ENCODE measurements around the gene ING5. TPM values are rescaled to one million over a fixed set of nuclear protein-coding genes. Genes with fewer than 3 reads are reported as not detected.

The ING5 gene
- total RNA-seq, 4 donors from 2014 or later = 24.1 to 44.3 (median 30.5) TPM

DNA sequence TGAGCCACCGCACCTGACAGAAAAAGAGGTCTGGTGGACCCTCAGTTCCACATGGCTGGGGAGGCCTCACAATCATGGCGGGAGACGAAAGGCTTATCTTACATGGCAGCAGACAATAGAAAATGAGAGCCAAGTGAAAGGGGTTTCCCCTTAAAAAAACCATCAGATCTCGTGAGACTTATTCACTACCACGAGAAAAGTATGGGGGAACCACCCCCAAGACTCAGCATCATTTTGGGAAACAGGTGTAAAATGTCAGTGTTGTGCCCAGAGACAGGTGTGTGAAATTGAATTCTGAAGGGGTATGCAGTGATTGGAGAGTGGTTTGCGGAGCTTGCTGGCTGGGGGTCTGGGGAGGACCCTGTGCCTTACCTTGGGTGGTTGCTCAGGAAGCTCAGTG, 28.0 kb downstream of the ING5 start:
- TF ChIP-seq, protein P1, sequence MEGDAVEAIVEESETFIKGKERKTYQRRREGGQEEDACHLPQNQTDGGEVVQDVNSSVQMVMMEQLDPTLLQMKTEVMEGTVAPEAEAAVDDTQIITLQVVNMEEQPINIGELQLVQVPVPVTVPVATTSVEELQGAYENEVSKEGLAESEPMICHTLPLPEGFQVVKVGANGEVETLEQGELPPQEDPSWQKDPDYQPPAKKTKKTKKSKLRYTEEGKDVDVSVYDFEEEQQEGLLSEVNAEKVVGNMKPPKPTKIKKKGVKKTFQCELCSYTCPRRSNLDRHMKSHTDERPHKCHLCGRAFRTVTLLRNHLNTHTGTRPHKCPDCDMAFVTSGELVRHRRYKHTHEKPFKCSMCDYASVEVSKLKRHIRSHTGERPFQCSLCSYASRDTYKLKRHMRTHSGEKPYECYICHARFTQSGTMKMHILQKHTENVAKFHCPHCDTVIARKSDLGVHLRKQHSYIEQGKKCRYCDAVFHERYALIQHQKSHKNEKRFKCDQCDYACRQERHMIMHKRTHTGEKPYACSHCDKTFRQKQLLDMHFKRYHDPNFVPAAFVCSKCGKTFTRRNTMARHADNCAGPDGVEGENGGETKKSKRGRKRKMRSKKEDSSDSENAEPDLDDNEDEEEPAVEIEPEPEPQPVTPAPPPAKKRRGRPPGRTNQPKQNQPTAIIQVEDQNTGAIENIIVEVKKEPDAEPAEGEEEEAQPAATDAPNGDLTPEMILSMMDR (IDR thresholded peaks at IDR 0.05; ENCODE audit: low read depth) = no peak

DNA sequence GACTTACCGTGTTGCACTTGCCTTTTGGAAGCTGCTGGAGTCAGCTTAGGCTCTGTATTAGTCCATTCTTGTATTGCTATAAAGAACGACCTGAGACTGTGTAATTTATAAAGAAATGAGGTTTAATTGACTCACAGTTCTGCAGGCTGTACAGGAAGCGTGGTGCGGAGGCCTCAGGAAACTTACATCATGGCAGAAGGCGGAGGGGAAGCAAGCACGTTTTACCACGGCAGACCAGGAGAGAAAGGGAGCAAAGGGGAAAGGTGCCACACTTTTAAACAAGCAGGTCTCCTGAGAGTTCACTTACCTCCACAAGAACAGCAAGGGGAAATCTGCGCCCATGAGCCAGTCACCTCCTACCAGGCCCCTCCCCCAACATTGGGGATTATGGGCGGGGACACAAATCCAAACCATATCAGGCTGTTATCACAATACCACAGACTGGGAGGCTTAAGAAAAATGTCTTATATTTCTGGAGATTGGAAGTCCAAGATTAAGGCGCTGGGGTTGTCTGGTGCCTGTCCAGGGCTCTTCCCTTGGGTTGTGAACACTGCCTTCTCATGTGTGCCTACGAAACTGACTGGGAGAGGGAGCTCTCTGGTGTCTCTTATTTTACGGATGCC, 28.9 kb downstream of the ING5 start:
- TF ChIP-seq, protein P1 (IDR thresholded peaks at IDR 0.05; ENCODE audit: low read depth) = no peak

DNA sequence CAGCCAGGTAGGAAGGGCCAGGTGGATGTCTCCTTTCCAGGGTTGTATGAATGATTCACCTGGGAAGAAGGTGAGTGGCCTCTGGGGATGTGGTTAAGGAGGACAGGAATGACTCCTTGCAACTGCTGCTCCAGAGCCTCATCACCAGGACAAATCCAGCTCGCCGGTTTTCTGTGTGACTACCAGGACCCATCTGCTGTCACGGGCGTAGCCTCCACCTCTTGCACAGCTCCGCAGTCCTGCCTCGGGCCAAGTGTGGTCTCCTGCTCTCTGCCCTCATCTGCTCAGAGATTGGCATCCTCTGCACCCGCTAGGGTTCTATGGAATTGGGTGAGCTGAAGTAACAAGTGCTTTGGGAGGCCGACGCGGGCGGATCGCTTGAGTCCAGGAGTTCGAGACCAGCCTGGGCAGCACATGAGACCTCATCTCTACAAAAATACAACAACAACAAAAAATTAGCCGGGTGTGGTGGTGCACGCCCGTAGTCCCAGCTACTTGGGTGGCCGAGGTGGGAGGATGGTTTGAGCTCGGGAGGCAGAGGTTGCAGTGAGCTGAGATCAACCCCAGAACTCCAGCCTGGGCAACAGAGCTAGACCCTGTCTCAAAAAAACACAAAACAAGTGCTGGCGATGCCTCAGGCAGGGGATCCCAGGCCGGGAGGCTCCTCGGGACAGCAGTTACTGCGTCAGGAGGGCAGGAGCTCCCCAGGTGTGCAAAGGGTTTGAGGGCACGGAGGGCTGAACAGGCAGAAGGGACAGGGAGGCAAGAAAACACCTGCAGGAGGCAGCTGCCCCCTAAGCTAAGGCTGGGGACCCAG, 31.8 kb downstream of the ING5 start:
- TF ChIP-seq, protein P1 (IDR thresholded peaks at IDR 0.05; ENCODE audit: low read depth) = no peak

DNA sequence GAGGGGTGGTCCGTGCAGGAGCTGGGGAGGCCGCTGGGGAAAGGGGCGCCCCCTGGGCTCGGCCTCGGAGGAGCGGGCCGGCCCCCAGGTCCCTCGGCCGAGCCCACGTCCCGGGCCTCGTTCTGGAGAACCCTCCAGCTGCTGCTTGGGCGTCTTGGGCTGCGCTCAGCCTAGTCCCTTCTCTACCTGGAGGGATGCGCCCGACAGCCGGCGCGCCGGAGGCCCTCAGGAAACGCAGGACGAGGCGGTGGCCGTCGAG, 32.3 kb downstream of the ING5 start:
- TF ChIP-seq, protein P1 (IDR thresholded peaks at IDR 0.05; ENCODE audit: low read depth) = no peak

DNA sequence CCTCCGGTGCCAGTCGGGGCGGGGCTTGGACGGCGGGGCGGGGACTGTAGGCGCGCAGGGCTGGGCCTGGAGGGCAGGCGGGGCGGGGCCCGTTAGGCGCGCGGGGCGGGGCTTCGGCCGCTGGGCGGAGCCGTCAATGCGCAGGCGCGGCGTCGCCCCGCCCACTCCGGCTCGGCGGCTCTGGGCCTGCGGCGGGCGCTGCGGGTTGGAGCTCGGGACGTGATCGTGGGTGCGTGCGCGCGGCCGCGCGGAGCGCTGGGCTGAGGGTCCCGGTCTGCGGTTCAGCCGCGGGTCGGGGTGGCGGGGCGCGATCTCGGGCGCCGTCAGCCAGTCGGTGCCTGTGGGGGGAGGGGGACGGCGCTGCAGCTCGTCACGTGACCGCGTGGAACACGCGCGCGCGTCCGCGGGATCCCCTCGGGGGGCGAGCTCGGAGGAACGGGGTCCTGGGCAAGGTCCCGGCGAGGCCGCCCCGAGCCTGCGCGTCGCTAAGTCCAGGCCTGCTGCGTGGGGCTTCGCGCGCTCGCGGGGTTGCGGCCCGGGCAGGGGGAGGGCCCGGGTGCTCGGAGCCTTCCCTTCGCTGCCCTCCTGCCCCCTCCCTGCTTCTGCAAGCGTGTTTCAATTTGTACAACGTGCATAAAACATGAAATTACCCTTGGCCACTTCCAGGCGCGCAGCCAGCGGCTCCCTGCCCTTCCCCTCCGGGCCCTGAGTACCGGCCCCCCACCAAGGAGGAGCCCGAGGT, 32.8 kb downstream of the ING5 start, which contains the start of gene D2HGDH:
Gene D2HGDH, plus strand, starts transcription at position 164 of the 742 bp plus-strand sequence. CDS start 595 bp downstream, outside the sequence.
- TF ChIP-seq, protein P1 (IDR thresholded peaks at IDR 0.05; ENCODE audit: low read depth) = no peak

DNA sequence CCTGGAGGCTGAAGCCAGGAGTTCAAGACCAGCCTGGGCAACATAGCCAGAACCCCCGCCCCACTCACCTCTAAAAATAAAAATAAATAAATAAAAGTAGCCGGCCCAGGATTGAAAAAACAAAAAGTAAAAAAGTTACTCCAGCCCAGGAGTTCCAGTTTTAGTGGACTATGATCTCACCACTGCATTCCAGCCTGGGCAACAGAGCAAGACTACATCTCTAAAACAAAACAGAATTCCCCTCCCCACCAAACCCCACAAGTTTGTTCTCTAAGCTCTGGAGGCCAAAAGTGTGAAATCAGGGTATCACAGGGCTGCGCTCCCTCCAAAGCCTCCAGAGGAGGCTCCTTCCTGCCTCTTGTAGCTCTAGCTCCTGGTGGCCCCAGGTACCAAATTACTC, 34.3 kb downstream of the ING5 start:
- TF ChIP-seq, protein P1 (IDR thresholded peaks at IDR 0.05; ENCODE audit: low read depth) = no peak

Measured in subcutaneous adipose tissue (tissue), 4 donors.